GM12864 (cell line): ENCODE results near the gene SLC24A1.

Source experiments
- DNase-seq: peaks from one replicate; pipeline ENCODE4 v3.0.0-alpha.2; 2011; ENCODE audit warnings: low read depth
- H3K4me3 ChIP-seq: 2 replicates; pipeline ENCODE4 v1.5.1; 2011; ENCODE audit warnings: mild to moderate bottlenecking, low read depth, low read length, control low read depth
- CTCF ChIP-seq: IDR thresholded peaks from 2 replicates; pipeline ENCODE4 v1.5.1; 2011; ENCODE audit warnings: low read depth, mild to moderate bottlenecking, moderate library complexity, low read length, control low read depth, inconsistent platforms; ENCODE audit errors: missing control alignments

Gene SLC24A1

GRCh38 chr15:65580287-65580686 lies 41.5 kb upstream of the SLC24A1 start:
- H3K4me3 ChIP-seq = no peak overlapping the region
- no peak for DNase-seq
- TF ChIP-seq CTCF = no peak

GRCh38 chr15:65583701-65584100 lies 38.0 kb upstream of the SLC24A1 start:
- no peak for TF ChIP-seq CTCF
- H3K4me3 ChIP-seq = no peak overlapping the region
- peak; percentile 24 for DNase-seq

GRCh38 chr15:65584241-65584640 lies 37.5 kb upstream of the SLC24A1 start:
- DNase-seq = no peak
- no peak for TF ChIP-seq CTCF
- H3K4me3 ChIP-seq = no peak overlapping the region

- TF ChIP-seq CTCF = no peak
- DNase-seq = no peak
- no peak overlapping the region for H3K4me3 ChIP-seq
Observed at GRCh38 chr15:65587094-65587493, 34.6 kb upstream of the SLC24A1 start.

- TF ChIP-seq CTCF = peak; percentile 21
Observed at GRCh38 chr15:65595960-65596359, 25.8 kb upstream of the SLC24A1 start.

GRCh38 chr15:65598468-65598867 lies 23.3 kb upstream of the SLC24A1 start:
- TF ChIP-seq CTCF = no peak
- DNase-seq = no peak
- no peak overlapping the region for H3K4me3 ChIP-seq

More at GRCh38 chr15:65595960-65596359, 25.8 kb upstream of the SLC24A1 start:
- H3K4me3 ChIP-seq = no peak overlapping the region
- DNase-seq = no peak

- no peak for TF ChIP-seq CTCF
- H3K4me3 ChIP-seq = no peak overlapping the region
Observed at GRCh38 chr15:65599677-65600076, 22.1 kb upstream of the SLC24A1 start.

More at GRCh38 chr15:65599677-65600076, 22.1 kb upstream of the SLC24A1 start:
- DNase-seq = no peak
